Upper lobe of left lung (tissue), 4 donors: Measurements from ENCODE around the gene CFAP58.
A peak's percentile ranks its signal among the peaks of the same experiment; 100 is the strongest.

Experiments
- POLR2A ChIP-seq, 4 donors: fragments of 450-650 bp; IDR thresholded peaks; one replicate each; pipeline ENCODE4 v1.5.1; 2016 to 2017; ENCODE audit warnings: antibody characterized with exemption in 4 of 4, mild to moderate bottlenecking in 2 of 4
- POLR2AphosphoS5 ChIP-seq, 2 donors: sonication (generic); formaldehyde crosslinking; IDR thresholded peaks; one replicate each; pipeline ENCODE4 v1.5.1; 2017; ENCODE audit warnings: antibody characterized with exemption in 2 of 2
- TF ChIP-seq, protein P1 (sequence below), 6 experiments: fragments of 450-650 bp in 4 of 6; fragments of 200-600 bp in 2 of 6; sonication (generic) in 2 of 6; IDR thresholded peaks; one replicate each; pipeline ENCODE4 v1.5.1; 2016 to 2019; ENCODE audit warnings: antibody characterized with exemption in 6 of 6

DNA sequence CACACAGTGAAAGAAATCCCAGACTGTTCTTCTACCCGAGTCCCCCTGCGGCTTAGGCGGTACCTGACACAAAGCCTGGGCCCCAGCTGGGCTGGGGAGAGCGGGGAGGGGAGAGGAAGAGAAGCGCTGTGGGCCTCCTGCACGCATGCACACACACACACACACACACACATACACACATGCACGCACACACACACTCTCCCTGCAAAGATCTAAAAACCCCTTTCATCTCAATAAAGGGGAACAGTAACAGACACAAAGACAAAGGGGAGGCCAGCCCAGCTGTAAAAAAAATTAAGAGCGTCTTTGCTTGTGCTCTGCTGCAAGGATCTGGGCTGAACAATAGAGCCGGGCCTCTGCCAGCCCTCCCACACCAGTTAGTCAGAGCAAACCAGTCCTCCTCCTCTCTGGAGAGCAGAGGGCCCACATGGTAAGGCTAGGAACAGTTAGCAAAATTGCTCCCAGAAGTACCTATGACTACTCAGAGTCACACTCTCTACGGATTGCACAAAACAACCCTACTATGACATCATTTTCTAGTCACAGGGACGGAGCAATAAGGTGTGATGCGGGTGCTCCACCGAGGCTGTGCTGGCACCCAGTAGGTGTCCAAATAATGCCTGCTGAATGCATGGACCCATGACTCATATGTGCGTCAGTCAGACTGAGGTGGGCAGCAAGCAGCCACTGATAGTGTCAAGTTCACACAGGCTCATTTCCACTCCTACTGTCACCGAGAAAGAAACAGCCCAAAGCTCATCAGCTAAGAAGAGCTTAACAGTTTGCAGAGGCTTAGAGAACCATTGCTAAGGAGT is 24.5 kb upstream of the CFAP58 start:
- TF ChIP-seq, protein P1, sequence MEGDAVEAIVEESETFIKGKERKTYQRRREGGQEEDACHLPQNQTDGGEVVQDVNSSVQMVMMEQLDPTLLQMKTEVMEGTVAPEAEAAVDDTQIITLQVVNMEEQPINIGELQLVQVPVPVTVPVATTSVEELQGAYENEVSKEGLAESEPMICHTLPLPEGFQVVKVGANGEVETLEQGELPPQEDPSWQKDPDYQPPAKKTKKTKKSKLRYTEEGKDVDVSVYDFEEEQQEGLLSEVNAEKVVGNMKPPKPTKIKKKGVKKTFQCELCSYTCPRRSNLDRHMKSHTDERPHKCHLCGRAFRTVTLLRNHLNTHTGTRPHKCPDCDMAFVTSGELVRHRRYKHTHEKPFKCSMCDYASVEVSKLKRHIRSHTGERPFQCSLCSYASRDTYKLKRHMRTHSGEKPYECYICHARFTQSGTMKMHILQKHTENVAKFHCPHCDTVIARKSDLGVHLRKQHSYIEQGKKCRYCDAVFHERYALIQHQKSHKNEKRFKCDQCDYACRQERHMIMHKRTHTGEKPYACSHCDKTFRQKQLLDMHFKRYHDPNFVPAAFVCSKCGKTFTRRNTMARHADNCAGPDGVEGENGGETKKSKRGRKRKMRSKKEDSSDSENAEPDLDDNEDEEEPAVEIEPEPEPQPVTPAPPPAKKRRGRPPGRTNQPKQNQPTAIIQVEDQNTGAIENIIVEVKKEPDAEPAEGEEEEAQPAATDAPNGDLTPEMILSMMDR (IDR thresholded peaks at IDR 0.05): no peak
- TF ChIP-seq POLR2A (IDR thresholded peaks at IDR 0.05) (peak in 1 of 4 donors; percentile 40), POLR2AphosphoS5 (IDR thresholded peaks at IDR 0.05) (peak; percentile 67 to 84)
